GM18499 (cell line): Measurements from ENCODE around the gene AMH.

Experiments used
- ATAC-seq: cut with Tn5 transposase; IDR thresholded peaks from one replicate; pipeline ENCODE4 v1.9.1; 2021; ENCODE audit warnings: moderate number of reproducible peaks; ENCODE audit not compliant: insufficient read depth, unreplicated experiment

The AMH gene

DNA sequence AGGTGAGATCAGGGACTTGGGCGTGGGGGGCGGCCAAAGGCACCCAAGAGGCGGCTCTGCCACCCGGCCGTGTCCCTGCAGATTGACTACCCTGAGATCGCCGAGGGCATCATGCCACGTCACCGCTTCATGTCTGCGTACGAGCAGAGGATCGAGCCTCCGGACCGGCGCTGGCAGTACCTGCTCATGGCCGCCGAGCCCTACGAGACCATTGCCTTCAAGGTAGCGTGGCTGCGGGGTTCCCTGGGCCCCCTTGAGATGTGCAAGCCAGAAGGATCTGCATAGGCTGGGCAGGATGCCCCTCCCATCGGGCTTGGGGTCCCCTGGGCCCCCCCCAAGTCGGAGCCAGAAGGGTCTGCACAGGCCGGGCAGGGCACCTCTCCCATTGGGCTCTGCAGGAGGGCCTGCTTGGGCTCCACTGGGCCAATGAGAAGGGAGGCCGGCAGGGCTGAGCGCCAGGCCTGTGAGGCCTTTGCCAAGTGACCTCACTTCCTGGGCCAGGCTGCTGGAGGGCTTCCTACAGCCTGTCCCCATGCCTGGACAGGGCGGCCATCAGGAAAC, 2.2 kb upstream of the AMH start:
- ATAC-seq = no peak

- ATAC-seq = no peak
These were observed 1.6 kb upstream of the AMH start for GRCh38 chr19:2247433-2248101.

DNA sequence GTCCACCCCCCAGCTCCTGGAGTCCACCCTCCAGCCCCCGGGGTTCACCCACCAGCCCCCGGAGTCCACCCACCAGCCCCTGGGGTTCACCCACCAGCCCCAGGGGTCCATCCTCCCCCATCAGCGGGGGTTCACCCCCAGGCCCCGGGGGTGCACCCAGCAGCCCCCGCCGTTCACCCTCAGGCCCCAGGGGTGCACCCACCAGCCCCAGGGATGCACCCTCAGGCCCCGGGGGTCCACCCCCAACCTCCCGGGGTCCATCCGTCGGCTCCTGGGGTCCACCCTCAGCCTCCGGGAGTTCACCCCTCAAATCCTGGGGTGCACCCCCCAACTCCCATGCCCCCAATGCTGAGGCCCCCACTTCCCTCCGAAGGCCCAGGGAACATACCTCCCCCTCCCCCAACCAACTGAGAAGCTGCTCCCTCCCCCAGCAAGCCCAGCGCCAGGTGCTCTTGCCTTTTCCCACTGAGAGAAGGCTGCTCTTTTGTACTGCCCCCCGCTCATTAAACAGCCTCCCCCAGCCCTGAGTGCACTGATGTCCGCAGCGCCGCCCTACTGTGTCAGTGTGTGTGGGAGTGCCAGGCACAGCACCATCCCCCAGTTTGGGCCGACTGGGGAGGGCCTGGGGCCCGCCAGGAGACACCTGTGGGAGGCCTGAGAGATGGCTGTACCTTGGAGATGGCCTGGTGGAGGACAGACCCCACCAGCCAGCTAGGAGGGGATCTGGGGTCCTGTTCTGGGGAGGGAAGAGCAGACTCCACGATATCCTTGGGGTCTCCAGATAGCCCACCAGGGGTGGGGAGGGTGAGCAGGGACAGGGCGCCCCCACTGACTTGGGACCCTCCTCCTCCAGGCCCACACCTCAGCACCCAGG, 750 bp upstream of the AMH start:
- ATAC-seq = no peak

DNA sequence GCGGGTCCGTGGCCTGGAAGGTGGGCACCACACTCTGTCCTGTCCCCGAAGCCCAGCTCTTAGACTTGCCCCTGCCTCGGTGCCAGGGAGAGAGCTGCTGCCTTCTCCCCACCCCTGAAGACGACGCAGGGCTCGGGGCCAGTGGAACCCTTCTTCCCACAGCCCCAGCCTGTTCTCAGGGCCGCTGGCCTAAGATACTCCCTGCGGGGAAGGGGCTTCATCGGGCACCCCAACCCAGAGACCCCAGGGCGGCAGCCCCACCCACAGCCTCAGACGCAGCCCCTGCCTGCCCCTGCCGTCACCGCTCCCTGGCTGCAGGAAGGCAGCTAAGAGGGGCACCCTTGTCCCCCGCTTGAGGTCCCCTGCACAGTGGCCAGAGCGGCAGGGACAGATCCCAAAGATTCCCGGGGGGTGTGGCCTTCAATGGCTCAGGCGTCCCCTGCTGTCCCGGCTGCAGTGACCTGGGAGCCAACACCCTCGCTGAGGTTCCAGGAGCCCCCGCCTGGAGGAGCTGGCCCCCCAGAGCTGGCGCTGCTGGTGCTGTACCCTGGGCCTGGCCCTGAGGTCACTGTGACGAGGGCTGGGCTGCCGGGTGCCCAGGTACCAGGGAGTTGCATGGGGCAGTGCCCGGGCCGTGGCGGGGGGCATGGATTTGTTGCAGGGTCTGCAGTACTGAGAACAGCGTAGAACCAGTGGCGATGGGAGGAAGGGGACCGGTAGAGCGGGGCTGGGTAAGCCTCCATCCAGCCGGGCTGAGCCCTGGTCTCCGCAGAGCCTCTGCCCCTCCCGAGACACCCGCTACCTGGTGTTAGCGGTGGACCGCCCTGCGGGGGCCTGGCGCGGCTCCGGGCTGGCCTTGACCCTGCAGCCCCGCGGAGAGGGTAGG, 1.0 kb downstream of the AMH start:
- ATAC-seq = no peak

DNA sequence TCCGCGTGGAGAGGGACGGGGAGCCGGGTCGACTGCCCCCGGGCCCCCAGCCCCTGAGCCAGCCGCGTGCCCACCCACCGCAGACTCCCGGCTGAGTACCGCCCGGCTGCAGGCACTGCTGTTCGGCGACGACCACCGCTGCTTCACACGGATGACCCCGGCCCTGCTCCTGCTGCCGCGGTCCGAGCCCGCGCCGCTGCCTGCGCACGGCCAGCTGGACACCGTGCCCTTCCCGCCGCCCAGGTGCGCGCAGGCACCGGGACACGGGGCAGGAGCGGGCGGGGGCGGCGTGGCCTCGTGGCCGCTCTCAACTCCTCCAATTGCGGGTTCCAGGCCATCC, 1.6 kb downstream of the AMH start:
- no peak for ATAC-seq

GRCh38 chr19:2251106-2252054, 2.3 kb downstream of the AMH start:
- ATAC-seq = no peak

DNA sequence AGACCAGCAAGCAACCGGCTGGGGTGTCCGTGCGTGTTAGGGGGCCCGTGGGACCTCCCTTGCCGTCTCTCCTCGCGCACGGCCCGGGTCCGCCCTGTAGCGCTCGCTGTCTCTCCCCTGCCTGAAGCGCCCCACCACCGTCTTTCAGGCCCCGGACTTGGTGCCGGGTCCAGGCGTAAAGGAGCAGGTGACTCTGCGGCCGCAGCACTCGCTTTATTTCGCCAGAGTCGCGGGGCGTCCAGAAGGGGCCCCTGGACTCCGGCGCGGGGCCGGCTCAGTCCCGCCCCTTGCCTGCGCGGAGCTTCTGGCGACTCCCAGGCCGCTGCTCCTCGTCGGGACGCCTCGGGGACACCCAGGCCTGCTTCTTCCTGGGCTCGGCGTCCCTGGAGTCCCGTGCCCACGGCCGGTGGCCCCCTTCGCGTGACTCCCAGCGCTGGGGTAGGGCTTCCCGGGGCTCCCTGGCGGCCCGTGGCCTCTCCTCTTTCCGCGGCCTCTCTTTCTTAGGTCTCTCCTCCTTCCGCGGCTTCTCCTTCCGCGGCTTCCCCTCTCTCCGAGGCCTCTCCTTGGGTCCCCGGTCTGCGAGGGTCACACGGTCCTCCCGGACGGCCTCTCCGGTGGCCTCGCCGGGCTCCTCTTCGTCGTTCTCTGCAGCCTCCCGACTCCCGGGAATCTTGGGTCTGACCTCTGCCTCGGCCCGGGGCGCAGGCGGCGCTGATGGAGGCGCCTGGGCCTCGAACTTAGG, 3.1 kb downstream of the AMH start:
- no peak for ATAC-seq

DNA sequence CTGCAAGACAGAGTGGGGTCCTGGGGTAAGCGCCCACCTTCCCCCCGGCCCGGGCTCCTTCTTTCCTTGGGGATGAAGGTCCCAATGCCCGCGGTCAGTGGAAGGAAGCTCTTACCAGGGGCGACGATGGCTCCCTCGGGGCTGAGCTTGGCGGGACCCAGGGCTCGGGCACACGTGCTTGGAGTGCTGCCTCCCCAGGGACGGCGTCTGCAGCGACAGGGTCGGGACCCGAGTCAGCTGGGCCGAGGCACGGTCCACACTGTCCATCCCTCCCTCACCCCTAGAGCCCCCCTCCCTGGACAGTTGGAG, 3.6 kb downstream of the AMH start:
- ATAC-seq = no peak

- ATAC-seq = no peak
These were observed 4.3 kb downstream of the AMH start for GRCh38 chr19:2253106-2254063.

DNA sequence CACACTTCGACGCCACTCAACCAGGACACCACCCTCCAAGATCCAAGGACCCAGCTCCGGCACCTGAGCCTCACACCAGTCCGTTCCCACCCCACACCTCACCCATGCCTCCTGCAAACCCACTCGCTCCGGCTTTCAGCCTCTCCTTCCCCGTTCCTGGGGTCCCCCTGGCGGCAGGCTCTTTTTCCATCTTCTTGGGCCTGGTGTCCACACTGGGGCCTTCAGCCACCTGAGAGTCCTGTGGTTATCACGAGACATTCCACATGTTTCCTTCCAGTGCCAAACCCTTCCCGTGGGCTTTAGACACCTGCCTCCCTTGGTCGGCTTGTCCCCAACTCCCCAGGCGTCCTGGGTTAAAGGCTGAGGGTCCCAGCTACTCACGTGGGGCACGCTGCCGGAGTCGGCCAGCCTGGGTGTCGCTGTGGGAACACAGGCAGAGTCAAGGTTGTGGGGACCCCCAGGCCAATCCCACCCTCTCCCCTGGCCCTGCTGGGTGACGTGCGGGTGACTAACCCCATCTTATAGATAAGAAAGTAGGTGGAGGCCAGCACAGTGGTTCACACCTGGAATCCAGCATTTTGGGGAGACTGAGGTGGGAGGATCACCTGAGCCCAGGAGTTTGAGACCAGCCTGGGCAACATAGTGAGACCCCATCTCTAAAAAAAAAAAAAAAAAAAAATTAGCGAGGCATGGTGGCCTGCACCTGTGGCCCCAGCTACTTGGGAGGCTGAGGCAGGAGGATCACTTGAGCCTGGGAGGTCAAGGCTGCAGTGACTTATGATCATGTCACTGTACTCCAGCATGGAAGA, 5.1 kb downstream of the AMH start:
- no peak for ATAC-seq

GRCh38 chr19:2255112-2255845, 6.2 kb downstream of the AMH start:
- ATAC-seq = no peak

DNA sequence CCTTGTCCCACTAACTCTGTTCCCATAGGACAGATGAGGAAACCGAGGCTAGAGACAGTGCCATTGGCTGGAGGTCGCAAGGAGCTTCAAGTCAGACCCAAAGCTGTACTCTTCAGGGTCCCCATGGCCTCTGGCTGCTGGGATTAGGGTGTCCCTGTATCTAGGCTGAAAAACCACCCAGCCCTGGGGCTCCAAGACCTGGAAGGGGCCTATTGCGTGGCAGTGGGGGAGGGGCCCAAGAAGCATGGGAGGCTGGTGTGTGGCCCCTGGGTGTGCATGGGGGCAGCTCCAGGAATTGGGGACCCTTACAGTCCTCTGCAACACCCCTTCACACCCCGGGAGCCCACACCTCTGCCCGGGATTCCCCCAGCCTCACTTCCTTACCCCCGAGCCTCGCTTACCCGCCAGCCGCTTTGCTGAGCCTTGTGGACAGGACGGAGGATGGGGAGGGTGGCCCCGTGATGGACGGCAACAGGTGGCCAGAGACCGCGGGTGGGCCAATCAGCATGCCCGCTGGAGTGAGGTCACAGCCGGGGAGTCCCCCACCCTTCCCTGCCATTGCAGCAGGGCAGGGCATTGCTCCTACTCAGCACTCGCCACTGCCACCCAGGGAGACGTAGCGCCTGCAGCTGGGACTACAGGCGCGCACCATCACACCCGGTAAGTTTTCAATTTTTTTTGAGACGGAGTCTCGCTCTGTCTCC, 7.0 kb downstream of the AMH start, which contains the start of gene JSRP1:
Gene JSRP1, minus strand, starts transcription at position 436 of the 704 bp plus-strand sequence. CDS start 1,103 bp downstream, outside the sequence.
- ATAC-seq = no peak

- ATAC-seq = no peak
These were observed 10.2 kb downstream of the AMH start for GRCh38 chr19:2259336-2259735.

GRCh38 chr19:2260341-2260805, 11.2 kb downstream of the AMH start:
- no peak for ATAC-seq

GRCh38 chr19:2261438-2262172, 12.5 kb downstream of the AMH start:
- ATAC-seq = no peak
